H54 (cell line): ENCODE measurements around the gene CCDC182.

Experiments used
- DNase-seq: peaks from one replicate; pipeline ENCODE4 v3.0.0; 2011; ENCODE audit warnings: low spot score, mixed read lengths; ENCODE audit not compliant: insufficient read length
- FAIRE-seq: peaks from 3 replicates; lab custom pipeline; 2011; peaks lifted over from hg19 to GRCh38; lab: Jason Lieb, UNC
- POLR2A ChIP-seq: IDR thresholded peaks from 2 replicates; pipeline ENCODE4 v1.6.1; 2011; ENCODE audit warnings: low read depth, mild to moderate bottlenecking, low read length

The CCDC182 gene

GRCh38 chr17:57745242-57745641 lies at the start of gene CCDC182:
Gene CCDC182 (minus strand): TSS chr17:57745299. CDS start chr17:57745272, 27 bp downstream.
- FAIRE-seq (no peak), DNase-seq (no peak)
- no peak for TF ChIP-seq POLR2A

DNA sequence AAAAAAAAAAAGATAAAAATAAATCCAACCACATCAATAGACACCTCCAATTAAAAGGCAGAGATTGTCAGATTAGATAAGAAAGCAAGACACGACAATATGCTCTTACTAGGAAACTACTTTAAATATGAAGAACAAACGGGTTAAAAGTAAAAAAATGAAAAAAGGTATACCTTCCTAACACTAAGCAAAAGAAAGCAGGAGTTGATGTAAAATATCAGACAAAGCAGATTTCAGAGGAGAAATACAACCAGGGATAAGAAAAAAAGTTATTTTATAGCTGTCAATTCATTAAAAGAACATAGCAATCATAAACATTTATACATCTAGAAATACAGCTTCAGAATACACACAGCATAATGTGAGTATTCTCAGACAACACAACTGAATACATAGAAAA lies 49.7 kb upstream of the CCDC182 start:
- DNase-seq (no peak), FAIRE-seq (no peak)
- no peak for TF ChIP-seq POLR2A

- FAIRE-seq (no peak), DNase-seq (no peak)
- no peak for TF ChIP-seq POLR2A
These were observed 43.6 kb upstream of the CCDC182 start for GRCh38 chr17:57788725-57789124.

GRCh38 chr17:57785022-57785421 lies 39.9 kb upstream of the CCDC182 start:
- no peak for FAIRE-seq
- no peak for TF ChIP-seq POLR2A
- DNase-seq: no peak

- no peak for TF ChIP-seq POLR2A
- FAIRE-seq: no peak
These were observed 39.3 kb upstream of the CCDC182 start for GRCh38 chr17:57784226-57784895.

GRCh38 chr17:57783338-57783742 lies 38.2 kb upstream of the CCDC182 start:
- DNase-seq: peak; percentile 90
- no peak for FAIRE-seq
- no peak for TF ChIP-seq POLR2A

More at GRCh38 chr17:57784226-57784895, 39.3 kb upstream of the CCDC182 start:
- no peak for DNase-seq

GRCh38 chr17:57782647-57783337 lies 37.7 kb upstream of the CCDC182 start:
- FAIRE-seq: no peak
- no peak for DNase-seq
- no peak for TF ChIP-seq POLR2A

GRCh38 chr17:57782062-57782490 lies 37.0 kb upstream of the CCDC182 start:
- DNase-seq (no peak), FAIRE-seq (no peak)
- no peak for TF ChIP-seq POLR2A

DNA sequence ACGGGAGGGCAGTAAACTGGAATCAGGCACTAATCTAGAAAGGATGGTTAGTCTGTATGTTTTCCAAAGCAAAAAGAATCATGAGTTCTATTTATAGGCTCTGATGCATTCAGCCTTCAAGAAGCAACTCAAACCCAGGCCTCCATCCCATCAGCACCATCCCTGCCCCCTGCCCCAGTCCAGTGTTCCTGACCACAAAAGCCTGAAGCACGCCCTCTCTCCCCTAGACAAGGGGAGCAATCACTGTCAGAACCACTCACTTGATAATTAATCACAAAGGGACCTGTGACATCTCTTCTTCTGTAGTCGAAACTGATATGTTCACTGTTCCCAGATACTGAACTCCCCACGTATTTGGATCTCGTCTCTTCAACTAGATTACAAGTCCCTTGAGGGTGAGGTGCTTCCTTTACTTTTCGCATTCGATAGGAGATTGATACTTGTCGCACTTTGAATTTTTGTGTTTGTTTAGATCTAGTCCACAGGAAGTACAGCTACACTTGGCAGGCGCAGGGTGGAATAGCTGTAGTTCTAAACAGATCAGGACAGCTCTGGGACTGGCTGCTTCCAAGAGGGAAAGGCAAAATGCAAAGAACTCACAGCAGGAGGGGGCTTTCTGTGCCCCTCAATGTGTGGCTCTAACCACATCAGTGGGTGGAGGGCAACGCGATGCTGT lies 36.4 kb upstream of the CCDC182 start:
- no peak for DNase-seq
- no peak for TF ChIP-seq POLR2A
- no peak for FAIRE-seq

DNA sequence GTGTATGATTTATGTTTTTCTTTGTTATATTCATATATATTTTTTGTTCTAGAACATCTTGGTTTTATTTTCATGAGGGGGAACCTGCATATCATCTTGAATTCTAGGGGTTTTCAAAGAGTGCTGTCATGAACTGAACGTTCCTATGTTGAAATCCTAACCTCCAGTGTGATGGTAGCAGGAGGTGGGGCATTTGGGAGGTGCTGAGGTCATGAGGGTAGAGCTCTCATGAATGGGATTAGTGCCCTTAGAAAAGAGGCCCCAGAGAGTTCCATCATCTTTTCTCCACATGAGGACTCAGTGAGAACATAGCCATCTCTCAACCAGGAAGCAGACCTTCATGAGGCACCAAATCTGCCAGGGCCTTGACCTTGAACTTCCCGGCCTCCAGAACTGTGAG lies 34.6 kb upstream of the CCDC182 start:
- no peak for TF ChIP-seq POLR2A
- FAIRE-seq: no peak

DNA sequence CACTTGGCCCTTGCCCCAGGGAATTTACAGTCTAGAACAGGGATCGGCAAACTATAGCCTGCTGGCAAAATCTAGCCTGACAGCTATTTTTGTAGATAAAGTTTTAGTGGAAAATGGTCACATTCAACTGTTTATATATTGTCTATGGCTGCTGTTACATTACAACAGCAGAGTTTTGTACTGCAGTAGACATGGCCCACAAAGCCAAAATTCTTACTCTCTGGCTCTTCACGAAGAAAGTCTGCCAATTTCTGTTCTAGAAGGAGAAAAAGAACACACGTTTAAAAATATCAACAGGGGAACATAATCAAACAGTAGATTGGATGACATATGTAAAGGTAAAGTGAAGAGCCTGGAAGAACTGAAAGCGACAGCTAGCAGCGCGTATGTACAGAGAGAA lies 33.2 kb upstream of the CCDC182 start:
- no peak for DNase-seq
- no peak for FAIRE-seq
- TF ChIP-seq POLR2A: no peak

More for the DNA sequence above, 34.6 kb upstream of the CCDC182 start:
- no peak for DNase-seq

- no peak for TF ChIP-seq POLR2A
- no peak for FAIRE-seq
- DNase-seq: no peak
These were observed 31.3 kb upstream of the CCDC182 start for GRCh38 chr17:57776366-57776765.

GRCh38 chr17:57774872-57775271 lies 29.8 kb upstream of the CCDC182 start:
- TF ChIP-seq POLR2A: no peak
- DNase-seq (no peak), FAIRE-seq (no peak)

- DNase-seq (no peak), FAIRE-seq (no peak)
- no peak for TF ChIP-seq POLR2A
These were observed 28.5 kb upstream of the CCDC182 start for GRCh38 chr17:57773557-57773956.

DNA sequence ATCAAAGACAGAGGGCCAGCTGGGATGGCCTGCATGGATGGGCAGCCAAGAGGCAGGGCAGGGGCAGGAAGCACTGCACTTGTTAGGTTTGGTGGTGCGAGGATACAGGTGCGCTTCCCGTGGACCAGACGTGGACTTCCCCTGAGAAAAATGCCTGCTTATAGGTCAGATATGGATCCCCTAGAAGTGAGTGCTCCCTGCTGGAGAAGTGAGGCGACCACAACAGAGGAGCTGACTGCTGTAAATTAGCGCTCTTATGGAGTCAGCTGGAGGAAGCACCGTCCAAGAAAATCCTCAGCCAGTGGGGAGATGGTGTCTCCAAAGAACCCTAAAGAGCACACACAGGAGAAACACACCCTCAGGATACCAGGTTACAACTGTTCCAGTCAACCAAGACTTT lies 27.7 kb upstream of the CCDC182 start:
- no peak for TF ChIP-seq POLR2A
- DNase-seq (no peak), FAIRE-seq (no peak)
